ENCODE results near the gene LINC00632.

DNA sequence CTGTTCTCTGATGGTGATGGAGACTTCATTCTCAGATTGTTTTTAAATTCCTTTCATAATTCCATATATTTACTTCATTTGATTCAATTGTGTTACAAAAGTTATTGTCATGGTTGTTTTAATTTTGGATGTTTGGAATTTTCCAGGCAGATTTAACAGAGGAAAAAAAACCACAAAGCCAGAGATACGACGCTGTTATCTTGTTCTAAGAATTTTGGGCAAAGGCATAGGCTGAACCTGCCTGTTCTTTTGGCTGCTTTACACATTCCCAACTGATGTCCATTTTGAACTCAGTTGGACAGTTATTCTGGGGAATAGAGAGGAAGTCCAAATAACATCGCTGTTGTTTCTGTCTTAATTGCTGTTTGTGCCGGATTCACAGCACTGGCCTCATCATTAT, 65.7 kb downstream of the LINC00632 start:
- TF ChIP-seq, protein P1, sequence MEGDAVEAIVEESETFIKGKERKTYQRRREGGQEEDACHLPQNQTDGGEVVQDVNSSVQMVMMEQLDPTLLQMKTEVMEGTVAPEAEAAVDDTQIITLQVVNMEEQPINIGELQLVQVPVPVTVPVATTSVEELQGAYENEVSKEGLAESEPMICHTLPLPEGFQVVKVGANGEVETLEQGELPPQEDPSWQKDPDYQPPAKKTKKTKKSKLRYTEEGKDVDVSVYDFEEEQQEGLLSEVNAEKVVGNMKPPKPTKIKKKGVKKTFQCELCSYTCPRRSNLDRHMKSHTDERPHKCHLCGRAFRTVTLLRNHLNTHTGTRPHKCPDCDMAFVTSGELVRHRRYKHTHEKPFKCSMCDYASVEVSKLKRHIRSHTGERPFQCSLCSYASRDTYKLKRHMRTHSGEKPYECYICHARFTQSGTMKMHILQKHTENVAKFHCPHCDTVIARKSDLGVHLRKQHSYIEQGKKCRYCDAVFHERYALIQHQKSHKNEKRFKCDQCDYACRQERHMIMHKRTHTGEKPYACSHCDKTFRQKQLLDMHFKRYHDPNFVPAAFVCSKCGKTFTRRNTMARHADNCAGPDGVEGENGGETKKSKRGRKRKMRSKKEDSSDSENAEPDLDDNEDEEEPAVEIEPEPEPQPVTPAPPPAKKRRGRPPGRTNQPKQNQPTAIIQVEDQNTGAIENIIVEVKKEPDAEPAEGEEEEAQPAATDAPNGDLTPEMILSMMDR (IDR thresholded peaks at IDR 0.05) = no peak
- TF ChIP-seq POLR2A (IDR thresholded peaks at IDR 0.05) = no peak
- no peak for TF ChIP-seq EP300 (IDR thresholded peaks at IDR 0.05)
